H9 (cell line): ENCODE data around the gene SSRP1. TPM values are rescaled to one million over a fixed set of nuclear protein-coding genes. Genes with fewer than 3 reads are reported as not detected.

Experiments
- DNase-seq: peaks from one replicate; pipeline ENCODE4 v3.0.0-alpha.2; 2017
- H2AFZ ChIP-seq: one replicate; pipeline ENCODE4 v1.6.1; 2013; ENCODE audit warnings: mild to moderate bottlenecking, low read length, control low read depth, moderate library complexity
- H2AK5ac ChIP-seq: 2 replicates; pipeline ENCODE4 v1.6.1; 2013; ENCODE audit warnings: low read length, control low read depth, mixed read lengths; ENCODE audit not compliant: insufficient read length
- H2BK120ac ChIP-seq: one replicate; pipeline ENCODE4 v1.6.1; 2013; ENCODE audit warnings: low read depth, mild to moderate bottlenecking, low read length, control low read depth, inconsistent platforms; ENCODE audit not compliant: poor library complexity, severe bottlenecking
- H2BK12ac ChIP-seq: 2 replicates; pipeline ENCODE4 v1.6.1; 2013; ENCODE audit warnings: low read length, control low read depth, mixed read lengths, low read depth; ENCODE audit not compliant: insufficient read length
- H2BK15ac ChIP-seq: 2 replicates; pipeline ENCODE4 v1.6.1; 2013; ENCODE audit warnings: low read depth, low read length, control low read depth
- H2BK20ac ChIP-seq: one replicate; pipeline ENCODE4 v1.6.1; 2013; ENCODE audit warnings: low read depth, mild to moderate bottlenecking, low read length, control low read depth, inconsistent platforms; ENCODE audit not compliant: poor library complexity, severe bottlenecking
- H2BK5ac ChIP-seq: 2 replicates; pipeline ENCODE4 v1.6.1; 2013; ENCODE audit warnings: low read length, control low read depth, mixed read lengths; ENCODE audit not compliant: insufficient read length
- H3K14ac ChIP-seq: 2 replicates; pipeline ENCODE4 v1.6.1; 2013; ENCODE audit warnings: low read length, control low read depth; ENCODE audit not compliant: insufficient read depth
- H3K18ac ChIP-seq: 2 replicates; pipeline ENCODE4 v1.6.1; 2013; ENCODE audit warnings: low read depth, mild to moderate bottlenecking, mixed read lengths, low read length, control low read depth; ENCODE audit not compliant: insufficient read length
- H3K23ac ChIP-seq: 2 replicates; pipeline ENCODE4 v1.6.1; 2013; ENCODE audit warnings: low read length, control low read depth, mixed read lengths, low read depth; ENCODE audit not compliant: insufficient read length
- H3K23me2 ChIP-seq: 2 replicates; pipeline ENCODE4 v1.6.1; 2013; ENCODE audit warnings: low read depth, mild to moderate bottlenecking, mixed read lengths, low read length, control low read depth; ENCODE audit not compliant: insufficient read length, poor library complexity, severe bottlenecking
- H3K27ac ChIP-seq: 2 replicates; pipeline ENCODE4 v1.5.1; 2013; ENCODE audit warnings: low read length, control low read depth, mixed read lengths, low read depth; ENCODE audit not compliant: insufficient read length
- H3K27me3 ChIP-seq: 2 replicates; pipeline ENCODE4 v1.6.1; 2013; ENCODE audit warnings: low read length, control low read depth, inconsistent platforms; ENCODE audit not compliant: insufficient read depth
- H3K4ac ChIP-seq: 2 replicates; pipeline ENCODE4 v1.6.1; 2013; ENCODE audit warnings: low read depth, mild to moderate bottlenecking, control low read depth, inconsistent platforms, low read length, moderate library complexity
- H3K4me1 ChIP-seq: 2 replicates; pipeline ENCODE4 v1.6.1; 2013; ENCODE audit warnings: low read length, control low read depth, inconsistent platforms; ENCODE audit not compliant: insufficient read depth
- H3K4me2 ChIP-seq: 2 replicates; pipeline ENCODE4 v1.6.1; 2013; ENCODE audit warnings: low read length, control low read depth, mixed read lengths; ENCODE audit not compliant: insufficient read length, insufficient read depth
- H3K56ac ChIP-seq: 2 replicates; pipeline ENCODE4 v1.6.1; 2013; ENCODE audit warnings: low read depth, mild to moderate bottlenecking, mixed read lengths, low read length, control low read depth; ENCODE audit not compliant: insufficient read length
- H3K79me1 ChIP-seq: 2 replicates; pipeline ENCODE4 v1.6.1; 2013; ENCODE audit warnings: low read depth, mild to moderate bottlenecking, moderate library complexity, low read length, control low read depth, inconsistent platforms; ENCODE audit not compliant: insufficient read depth, poor library complexity, severe bottlenecking
- H3K79me2 ChIP-seq: 2 replicates; pipeline ENCODE4 v1.6.1; 2013; ENCODE audit warnings: low read length, control low read depth, inconsistent platforms; ENCODE audit not compliant: insufficient read depth
- H3K9ac ChIP-seq: 2 replicates; pipeline ENCODE4 v1.6.1; 2013; ENCODE audit warnings: low read length, control low read depth, mixed read lengths; ENCODE audit not compliant: insufficient read length; ENCODE audit errors: extremely low read depth
- H3K9me3 ChIP-seq: one replicate; pipeline ENCODE4 v1.6.1; 2013; ENCODE audit warnings: low read depth, low read length, inconsistent platforms; ENCODE audit not compliant: control insufficient read depth
- H3T11ph ChIP-seq: one replicate; pipeline ENCODE4 v1.6.1; 2013; ENCODE audit warnings: mild to moderate bottlenecking, low read length, control low read depth, inconsistent platforms
- H4K20me1 ChIP-seq: one replicate; pipeline ENCODE4 v1.6.1; 2013; ENCODE audit not compliant: control insufficient read depth, insufficient read length, insufficient read depth
- H4K5ac ChIP-seq: 2 replicates; pipeline ENCODE4 v1.6.1; 2013; ENCODE audit warnings: low read depth, mild to moderate bottlenecking, mixed read lengths, low read length, control low read depth; ENCODE audit not compliant: insufficient read length
- H4K8ac ChIP-seq: replicated peaks from 2 replicates; pipeline ENCODE4 v1.6.1; 2013; ENCODE audit warnings: low read length, control low read depth, mixed read lengths, low read depth; ENCODE audit not compliant: insufficient read length
- H4K91ac ChIP-seq: 2 replicates; pipeline ENCODE4 v1.6.1; 2013; ENCODE audit warnings: low read depth, mild to moderate bottlenecking, moderate library complexity, mixed read lengths, low read length, control low read depth; ENCODE audit not compliant: insufficient read length
- H3K27ac Mint-ChIP-seq, 3 experiments: 2 replicates in 2 of 3; 3 replicates in 1 of 3; pipeline ENCODE4 v1.8.0; 2020 to 2021; ENCODE audit warnings: mixed read lengths in 3 of 3, mild to moderate bottlenecking in 1 of 3, moderate library complexity in 1 of 3
- H3K27me3 Mint-ChIP-seq: 2 replicates; pipeline ENCODE4 v1.8.0; 2021; ENCODE audit warnings: low read depth, mild to moderate bottlenecking, moderate library complexity, mixed read lengths
- H3K36me3 Mint-ChIP-seq, 3 experiments: 2 replicates in 2 of 3; 3 replicates in 1 of 3; pipeline ENCODE4 v1.8.0; 2020 to 2021; ENCODE audit warnings: low read depth in 3 of 3, mixed read lengths in 3 of 3; ENCODE audit not compliant: insufficient read depth in 1 of 3
- H3K4me1 Mint-ChIP-seq, 2 experiments: 2 replicates each; pipeline ENCODE4 v1.8.0; 2020; ENCODE audit warnings: mixed read lengths in 2 of 2
- H3K4me3 Mint-ChIP-seq, 2 experiments: 2 replicates in 1 of 2; 3 replicates in 1 of 2; pipeline ENCODE4 v1.8.0; 2020 to 2021; ENCODE audit warnings: mild to moderate bottlenecking in 2 of 2, mixed read lengths in 2 of 2, moderate library complexity in 1 of 2
- H3K9me3 Mint-ChIP-seq, 2 experiments: 2 replicates in 1 of 2; 3 replicates in 1 of 2; pipeline ENCODE4 v1.8.0; 2020; ENCODE audit warnings: mild to moderate bottlenecking in 2 of 2, mixed read lengths in 2 of 2, moderate library complexity in 1 of 2
- WGBS: extraction: QIAGEN DNeasy Blood & Tissue Kit; methylation state at CpG from one replicate; pipeline ENCODE4 v1.1.7; 2013; ENCODE audit warnings: missing lambda C conversion rate, low lambda C conversion rate, mixed read lengths; ENCODE audit not compliant: insufficient read length; ENCODE audit errors: extremely low coverage; 5-methylcytosine and 5-hydroxymethylcytosine counted together
- total RNA-seq: library from RNA; stranded (reverse); gene quantifications from 2 replicates; pipeline ENCODE4 v1.2.1, GENCODE V29; 2021
- TF ChIP-seq, protein P1 (sequence below): fragments of 200-600 bp; sonication (generic); conservative IDR thresholded peaks from 3 replicates; pipeline ENCODE4 v1.8.0; 2021; ENCODE audit warnings: antibody characterized with exemption, mild to moderate bottlenecking

Gene SSRP1
- total RNA-seq, 1 experiment from 2014 or later, result 202 TPM

DNA sequence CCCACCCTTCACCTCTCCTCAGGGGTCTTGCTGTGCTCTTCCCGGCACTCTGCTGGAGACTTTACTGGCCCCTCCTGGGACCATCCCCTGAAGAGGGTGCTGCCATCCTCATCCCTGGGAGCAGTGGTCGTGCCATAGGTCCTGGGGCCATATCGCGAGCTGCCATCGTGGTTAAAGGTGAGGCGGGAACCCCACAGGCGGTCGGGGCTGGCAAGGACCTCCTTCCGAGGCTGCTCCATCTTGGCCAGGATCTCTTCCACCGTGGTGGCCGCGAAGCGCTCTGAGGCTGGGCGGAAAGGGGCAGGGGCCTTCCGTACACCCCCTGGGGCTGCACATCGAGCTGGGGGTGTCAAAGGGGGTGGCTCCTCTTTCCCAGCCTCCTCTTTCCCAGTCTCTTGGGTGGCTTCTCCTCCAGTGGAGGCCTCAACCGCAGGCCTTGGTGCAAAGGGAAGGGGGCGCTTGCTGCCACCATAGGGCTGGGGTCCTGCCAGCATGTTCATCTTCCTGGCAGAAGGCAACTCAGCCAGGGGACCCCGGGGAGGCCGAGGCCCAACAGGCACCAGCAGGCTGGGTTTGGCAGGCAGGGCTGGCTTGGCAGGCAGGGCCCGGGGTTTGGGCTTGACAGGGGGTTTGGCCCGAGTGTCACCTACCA lies 15.5 kb downstream of the SSRP1 start:
- Histone ChIP-seq H3K79me2 (peaks cover 11% of the 10 kb centered on the region), H2BK12ac (no peak overlapping the region), H2AK5ac (no peak overlapping the region), H3K23ac (no peak overlapping the region), H4K91ac (no peak overlapping the region), H3K14ac (no peak overlapping the region), H3T11ph (no peak overlapping the region), H2BK15ac (no peak overlapping the region; the same call in 1 of the 2 replicates), H3K56ac (no peak overlapping the region), H2BK120ac (no peak overlapping the region), H3K9me3 (no peaks in the 10 kb centered on the region), H3K9ac (no peak overlapping the region), H3K4me1 (peaks cover 21% of the 10 kb centered on the region; the same call in 1 of the 2 replicates), H3K79me1 (peaks cover 19% of the 10 kb centered on the region), H2AFZ (no peak overlapping the region), H3K18ac (no peak overlapping the region), H3K27me3 (no peaks in the 10 kb centered on the region), H3K4ac (no peak overlapping the region), H3K23me2 (peaks cover 10% of the 10 kb centered on the region), H3K27ac (no peak overlapping the region), H4K20me1 (no peaks in the 10 kb centered on the region), H3K4me2 (no peak overlapping the region), H2BK5ac (no peak overlapping the region), H2BK20ac (no peak overlapping the region), H4K5ac (no peak overlapping the region), H4K8ac (no peak overlapping the region)
- no CpG with 5 or more reads among the region's 22 CpGs for WGBS
- H3K36me3 Mint-ChIP-seq, result peaks cover 17 to 29% (median 18%) of the 10 kb centered on the region in 3 experiments
- TF ChIP-seq, protein P1, sequence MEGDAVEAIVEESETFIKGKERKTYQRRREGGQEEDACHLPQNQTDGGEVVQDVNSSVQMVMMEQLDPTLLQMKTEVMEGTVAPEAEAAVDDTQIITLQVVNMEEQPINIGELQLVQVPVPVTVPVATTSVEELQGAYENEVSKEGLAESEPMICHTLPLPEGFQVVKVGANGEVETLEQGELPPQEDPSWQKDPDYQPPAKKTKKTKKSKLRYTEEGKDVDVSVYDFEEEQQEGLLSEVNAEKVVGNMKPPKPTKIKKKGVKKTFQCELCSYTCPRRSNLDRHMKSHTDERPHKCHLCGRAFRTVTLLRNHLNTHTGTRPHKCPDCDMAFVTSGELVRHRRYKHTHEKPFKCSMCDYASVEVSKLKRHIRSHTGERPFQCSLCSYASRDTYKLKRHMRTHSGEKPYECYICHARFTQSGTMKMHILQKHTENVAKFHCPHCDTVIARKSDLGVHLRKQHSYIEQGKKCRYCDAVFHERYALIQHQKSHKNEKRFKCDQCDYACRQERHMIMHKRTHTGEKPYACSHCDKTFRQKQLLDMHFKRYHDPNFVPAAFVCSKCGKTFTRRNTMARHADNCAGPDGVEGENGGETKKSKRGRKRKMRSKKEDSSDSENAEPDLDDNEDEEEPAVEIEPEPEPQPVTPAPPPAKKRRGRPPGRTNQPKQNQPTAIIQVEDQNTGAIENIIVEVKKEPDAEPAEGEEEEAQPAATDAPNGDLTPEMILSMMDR, result no peak
- H3K9me3 Mint-ChIP-seq, result no peaks in the 10 kb centered on the region; a peak in 1 of 5 replicates
- H3K4me3 Mint-ChIP-seq, result no peak overlapping the region
- DNase-seq, result no peak
- H3K27me3 Mint-ChIP-seq, result peaks cover 1% of the 10 kb centered on the region; the same call in 1 of the 2 replicates
- peaks cover 30 to 31% of the 10 kb centered on the region in 2 experiments for H3K4me1 Mint-ChIP-seq
- H3K27ac Mint-ChIP-seq, result no peak overlapping the region
